ENCODE measurements around the gene PDGFD.

DNA sequence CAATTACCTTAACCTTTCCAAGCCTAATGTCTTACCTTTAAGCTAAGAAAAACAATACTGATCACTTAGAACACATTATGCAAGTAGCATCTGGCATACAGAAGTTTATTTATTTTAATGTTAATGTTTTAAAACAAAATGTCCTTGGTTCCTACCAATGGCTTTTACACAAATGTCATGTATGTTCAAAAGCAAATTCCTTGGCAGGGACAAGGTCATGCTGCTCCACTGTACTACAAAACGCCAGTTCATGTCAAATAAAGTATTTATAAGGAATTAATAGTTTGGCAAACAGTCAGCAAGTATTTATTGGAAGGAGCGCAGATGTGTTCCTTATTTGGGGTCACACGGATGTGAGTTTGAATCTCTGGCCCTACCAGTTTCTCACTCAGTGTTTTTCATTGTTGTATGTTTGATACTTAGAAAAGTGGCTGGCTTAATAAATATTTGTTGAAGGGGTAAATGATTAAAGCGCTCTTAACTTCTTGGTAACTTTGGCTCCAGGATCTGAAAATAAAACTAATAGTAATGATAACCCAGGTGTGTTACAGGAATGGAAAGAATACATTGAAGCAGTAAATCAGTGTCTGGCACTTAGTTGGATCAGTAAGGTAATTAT, 108.9 kb downstream of the PDGFD start:
- TF ChIP-seq, protein P1, sequence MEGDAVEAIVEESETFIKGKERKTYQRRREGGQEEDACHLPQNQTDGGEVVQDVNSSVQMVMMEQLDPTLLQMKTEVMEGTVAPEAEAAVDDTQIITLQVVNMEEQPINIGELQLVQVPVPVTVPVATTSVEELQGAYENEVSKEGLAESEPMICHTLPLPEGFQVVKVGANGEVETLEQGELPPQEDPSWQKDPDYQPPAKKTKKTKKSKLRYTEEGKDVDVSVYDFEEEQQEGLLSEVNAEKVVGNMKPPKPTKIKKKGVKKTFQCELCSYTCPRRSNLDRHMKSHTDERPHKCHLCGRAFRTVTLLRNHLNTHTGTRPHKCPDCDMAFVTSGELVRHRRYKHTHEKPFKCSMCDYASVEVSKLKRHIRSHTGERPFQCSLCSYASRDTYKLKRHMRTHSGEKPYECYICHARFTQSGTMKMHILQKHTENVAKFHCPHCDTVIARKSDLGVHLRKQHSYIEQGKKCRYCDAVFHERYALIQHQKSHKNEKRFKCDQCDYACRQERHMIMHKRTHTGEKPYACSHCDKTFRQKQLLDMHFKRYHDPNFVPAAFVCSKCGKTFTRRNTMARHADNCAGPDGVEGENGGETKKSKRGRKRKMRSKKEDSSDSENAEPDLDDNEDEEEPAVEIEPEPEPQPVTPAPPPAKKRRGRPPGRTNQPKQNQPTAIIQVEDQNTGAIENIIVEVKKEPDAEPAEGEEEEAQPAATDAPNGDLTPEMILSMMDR (IDR thresholded peaks at IDR 0.05): no peak
- TF ChIP-seq, protein P2, sequence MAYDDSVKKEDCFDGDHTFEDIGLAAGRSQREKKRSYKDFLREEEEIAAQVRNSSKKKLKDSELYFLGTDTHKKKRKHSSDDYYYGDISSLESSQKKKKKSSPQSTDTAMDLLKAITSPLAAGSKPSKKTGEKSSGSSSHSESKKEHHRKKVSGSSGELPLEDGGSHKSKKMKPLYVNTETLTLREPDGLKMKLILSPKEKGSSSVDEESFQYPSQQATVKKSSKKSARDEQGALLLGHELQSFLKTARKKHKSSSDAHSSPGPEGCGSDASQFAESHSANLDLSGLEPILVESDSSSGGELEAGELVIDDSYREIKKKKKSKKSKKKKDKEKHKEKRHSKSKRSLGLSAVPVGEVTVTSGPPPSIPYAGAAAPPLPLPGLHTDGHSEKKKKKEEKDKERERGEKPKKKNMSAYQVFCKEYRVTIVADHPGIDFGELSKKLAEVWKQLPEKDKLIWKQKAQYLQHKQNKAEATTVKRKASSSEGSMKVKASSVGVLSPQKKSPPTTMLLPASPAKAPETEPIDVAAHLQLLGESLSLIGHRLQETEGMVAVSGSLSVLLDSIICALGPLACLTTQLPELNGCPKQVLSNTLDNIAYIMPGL (CRISPR knock-in tag; IDR thresholded peaks at IDR 0.05): no peak
- TF ChIP-seq TP53 (CRISPR knock-in tag; IDR thresholded peaks at IDR 0.05): no peak
- TF ChIP-seq CREB1 (CRISPR knock-in tag; IDR thresholded peaks at IDR 0.05): no peak
- TF ChIP-seq, protein P3, sequence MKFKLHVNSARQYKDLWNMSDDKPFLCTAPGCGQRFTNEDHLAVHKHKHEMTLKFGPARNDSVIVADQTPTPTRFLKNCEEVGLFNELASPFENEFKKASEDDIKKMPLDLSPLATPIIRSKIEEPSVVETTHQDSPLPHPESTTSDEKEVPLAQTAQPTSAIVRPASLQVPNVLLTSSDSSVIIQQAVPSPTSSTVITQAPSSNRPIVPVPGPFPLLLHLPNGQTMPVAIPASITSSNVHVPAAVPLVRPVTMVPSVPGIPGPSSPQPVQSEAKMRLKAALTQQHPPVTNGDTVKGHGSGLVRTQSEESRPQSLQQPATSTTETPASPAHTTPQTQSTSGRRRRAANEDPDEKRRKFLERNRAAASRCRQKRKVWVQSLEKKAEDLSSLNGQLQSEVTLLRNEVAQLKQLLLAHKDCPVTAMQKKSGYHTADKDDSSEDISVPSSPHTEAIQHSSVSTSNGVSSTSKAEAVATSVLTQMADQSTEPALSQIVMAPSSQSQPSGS (CRISPR knock-in tag; IDR thresholded peaks at IDR 0.05; ENCODE audit: borderline replicate concordance, low read depth): no peak
- no peak for TF ChIP-seq JUN (CRISPR knock-in tag; IDR thresholded peaks at IDR 0.05)
- no peak for TF ChIP-seq NR3C1 (CRISPR knock-in tag; conservative IDR thresholded peaks at IDR 0.05; ENCODE audit: low read depth)
- TF ChIP-seq ZNF121 (CRISPR knock-in tag; IDR thresholded peaks at IDR 0.05): no peak
- no peak for TF ChIP-seq NFYB (CRISPR knock-in tag; conservative IDR thresholded peaks at IDR 0.05; ENCODE audit: low read depth)
- TF ChIP-seq, protein P4, sequence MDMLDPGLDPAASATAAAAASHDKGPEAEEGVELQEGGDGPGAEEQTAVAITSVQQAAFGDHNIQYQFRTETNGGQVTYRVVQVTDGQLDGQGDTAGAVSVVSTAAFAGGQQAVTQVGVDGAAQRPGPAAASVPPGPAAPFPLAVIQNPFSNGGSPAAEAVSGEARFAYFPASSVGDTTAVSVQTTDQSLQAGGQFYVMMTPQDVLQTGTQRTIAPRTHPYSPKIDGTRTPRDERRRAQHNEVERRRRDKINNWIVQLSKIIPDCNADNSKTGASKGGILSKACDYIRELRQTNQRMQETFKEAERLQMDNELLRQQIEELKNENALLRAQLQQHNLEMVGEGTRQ (CRISPR knock-in tag; IDR thresholded peaks at IDR 0.05): no peak
- no peak for TF ChIP-seq ZBTB21 (CRISPR knock-in tag; IDR thresholded peaks at IDR 0.05; ENCODE audit: borderline replicate concordance)
- no peak for TF ChIP-seq SP1 (CRISPR knock-in tag; conservative IDR thresholded peaks at IDR 0.05)
- no peak for TF ChIP-seq NR2C2 (CRISPR knock-in tag; IDR thresholded peaks at IDR 0.05)

All from WTC11 (cell line).